ENCODE measurements around the gene CYP3A5. TPM values are rescaled to one million over a fixed set of nuclear protein-coding genes. Genes with fewer than 3 reads are reported as not detected.

CYP3A5 gene
- total RNA-seq, 1 experiment from 2014 or later, result 0.05 TPM

GRCh38 chr7:99615989-99616358 lies 63.8 kb downstream of the CYP3A5 start:
- DNase-seq (ENCODE audit: low read depth), result no peak

- DNase-seq (ENCODE audit: low read depth), result no peak
These were observed 65.3 kb downstream of the CYP3A5 start for GRCh38 chr7:99614495-99614894.

GRCh38 chr7:99607548-99607947 lies 72.2 kb downstream of the CYP3A5 start:
- no peak for DNase-seq (ENCODE audit: low read depth)

- DNase-seq (ENCODE audit: low read depth), result no peak
These were observed 73.3 kb downstream of the CYP3A5 start for GRCh38 chr7:99606531-99606930.

GRCh38 chr7:99605527-99605926 lies 74.3 kb downstream of the CYP3A5 start:
- no peak for DNase-seq (ENCODE audit: low read depth)

- no peak for DNase-seq (ENCODE audit: low read depth)
These were observed 78.0 kb downstream of the CYP3A5 start for GRCh38 chr7:99601656-99602310.

GRCh38 chr7:99599836-99600235 lies 80.0 kb downstream of the CYP3A5 start:
- no peak for DNase-seq (ENCODE audit: low read depth)

Other genes starting within 250 kb of the CYP3A5 start
- gene PTCD1, start 241.2 kb downstream of the CYP3A5 start, total RNA-seq (2014; rRNA removed; shearing (Covaris generic)), result 5.0 and 5.1 TPM in 2 replicates
- gene CPSF4, start 241.1 kb downstream of the CYP3A5 start, total RNA-seq (2014; rRNA removed; shearing (Covaris generic)), result 23.2 and 34.9 TPM in 2 replicates
- gene ATP5MF, start 213.8 kb downstream of the CYP3A5 start, total RNA-seq (2014; rRNA removed; shearing (Covaris generic)), result 2,015 and 4,702 TPM in 2 replicates
- gene ZNF789, start 207.1 kb downstream of the CYP3A5 start, total RNA-seq (2014; rRNA removed; shearing (Covaris generic)), result 5.6 and 7.6 TPM in 2 replicates
- 24.0 and 32.0 TPM in 2 replicates for gene ZNF394, start 179.7 kb downstream of the CYP3A5 start, total RNA-seq (2014; rRNA removed; shearing (Covaris generic))
- gene ZKSCAN5, start 175.3 kb downstream of the CYP3A5 start, total RNA-seq (2014; rRNA removed; shearing (Covaris generic)), result 12.8 and 19.9 TPM in 2 replicates
- gene FAM200A, start 127.9 kb downstream of the CYP3A5 start, total RNA-seq (2014; rRNA removed; shearing (Covaris generic)), result 8.6 and 13.3 TPM in 2 replicates
- 54.1 and 55.2 TPM in 2 replicates for gene ZNF655, start 121.4 kb downstream of the CYP3A5 start, total RNA-seq (2014; rRNA removed; shearing (Covaris generic))
- 0.20 and 0.62 TPM in 2 replicates for gene TMEM225B, start 81.7 kb downstream of the CYP3A5 start, total RNA-seq (2014; rRNA removed; shearing (Covaris generic))
- 5.7 and 12.3 TPM in 2 replicates for gene ZSCAN25, start 63.0 kb downstream of the CYP3A5 start, total RNA-seq (2014; rRNA removed; shearing (Covaris generic))
- gene CYP3A7, start 55.2 kb upstream of the CYP3A5 start, total RNA-seq (2014; rRNA removed; shearing (Covaris generic)), result not detected in 2 replicates
- 0.05 TPM in 1 of 2 replicates, not detected in the other for gene CYP3A4, start 104.2 kb upstream of the CYP3A5 start, total RNA-seq (2014; rRNA removed; shearing (Covaris generic))
- gene CYP3A43, start 148.0 kb upstream of the CYP3A5 start, total RNA-seq (2014; rRNA removed; shearing (Covaris generic)), result not detected in 2 replicates
- gene OR2AE1, start 197.0 kb upstream of the CYP3A5 start, total RNA-seq (2014; rRNA removed; shearing (Covaris generic)), result not detected in 2 replicates
- 10.3 and 17.8 TPM in 2 replicates for gene TRIM4, start 239.5 kb upstream of the CYP3A5 start, total RNA-seq (2014; rRNA removed; shearing (Covaris generic))
- gene GJC3, start 249.6 kb upstream of the CYP3A5 start, total RNA-seq (2014; rRNA removed; shearing (Covaris generic)), result not detected in 2 replicates